Measurements from ENCODE around the gene PXK.
"Not testable (repeated sequence)": the region's sequence is repeated elsewhere in the genome, so short reads cannot be mapped to it uniquely, and the experiment has no call there.

PXK gene

DNA sequence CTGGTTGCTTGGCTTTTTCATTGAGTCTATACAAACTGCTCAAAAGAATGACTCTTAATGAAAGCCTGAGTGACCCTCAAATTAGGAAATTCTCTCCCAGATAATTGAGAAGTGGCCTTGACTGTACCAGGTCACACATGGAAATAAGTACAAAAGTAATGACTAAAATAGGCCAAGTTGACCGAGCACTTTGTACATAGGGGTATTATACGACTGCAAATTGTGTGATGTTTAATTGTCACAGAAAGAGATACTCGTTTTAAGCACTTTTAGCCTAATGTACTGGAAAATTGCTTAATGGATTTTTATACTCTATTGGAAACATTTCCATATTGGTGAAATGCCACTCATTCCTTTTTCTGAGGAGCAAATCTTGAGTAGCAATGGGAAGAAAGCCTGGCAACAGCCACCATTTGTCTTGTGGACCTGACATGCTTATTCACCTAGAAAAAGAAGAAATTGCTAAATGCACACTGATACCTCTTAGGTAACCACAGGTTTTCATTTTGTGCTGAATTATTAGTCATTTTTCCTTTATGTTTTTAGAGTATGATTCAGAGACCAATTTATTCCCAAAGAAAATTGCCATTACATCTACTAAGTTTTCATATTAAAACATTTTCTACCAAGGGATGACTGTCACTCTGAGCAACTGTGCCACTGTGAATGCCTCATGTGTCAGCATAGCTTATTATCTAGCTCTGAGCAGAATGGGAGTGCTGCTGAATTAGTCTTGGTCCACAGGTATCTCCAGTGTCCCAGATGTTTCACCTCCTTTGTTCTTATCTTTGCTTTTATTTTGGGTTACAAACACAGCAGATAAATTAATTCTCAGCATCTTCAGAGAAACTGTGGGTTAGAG lies 8.9 kb upstream of the PXK start:
- DNase-seq (ENCODE audit: low spot score), result no peak

DNA sequence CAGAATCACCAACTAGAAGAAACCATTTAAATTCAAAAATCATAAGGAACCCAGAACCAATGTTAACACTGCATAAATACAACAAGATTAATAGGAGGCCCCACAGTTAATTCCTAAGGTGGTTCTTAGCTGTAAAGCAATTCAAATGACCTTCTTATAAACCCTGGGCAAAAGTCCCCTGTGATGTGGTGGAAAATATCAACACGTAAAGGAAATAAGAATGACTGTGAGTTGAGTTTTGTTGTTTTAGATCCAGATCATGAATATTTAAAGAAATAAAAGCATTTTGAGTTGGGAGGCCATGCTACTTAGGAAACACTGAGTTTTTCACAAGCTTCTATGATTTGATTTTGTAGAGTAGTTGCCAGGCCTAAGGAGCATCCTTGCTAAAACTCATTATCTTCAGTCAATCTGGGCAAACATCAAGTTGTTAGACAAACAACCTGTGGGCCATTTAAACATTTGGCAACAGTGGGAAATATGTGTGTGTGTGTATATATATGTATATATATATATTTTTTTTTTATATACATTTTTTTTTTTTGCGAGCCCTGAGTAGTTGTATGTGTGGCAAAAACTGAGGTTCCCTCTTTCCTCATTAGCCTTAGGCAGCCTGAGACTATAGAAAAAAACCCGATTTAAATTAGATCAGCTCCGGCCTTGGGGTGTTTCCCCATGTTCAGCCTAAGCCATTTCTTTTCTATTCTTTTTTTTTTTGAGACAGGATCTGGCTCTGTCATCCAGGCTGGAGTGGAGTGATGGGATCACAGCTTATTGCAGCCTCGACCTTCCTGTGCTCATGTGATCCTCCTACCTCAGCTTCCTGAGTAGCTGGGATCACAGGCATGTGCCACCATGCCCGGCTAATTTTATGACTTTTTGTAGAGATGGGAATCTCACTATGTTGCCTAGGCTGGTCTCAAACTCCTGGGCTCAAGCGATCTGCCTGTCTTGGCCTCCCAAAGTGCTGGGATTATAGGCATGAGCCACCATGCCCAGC lies 8.0 kb upstream of the PXK start:
- DNase-seq (ENCODE audit: low spot score), result no peak

DNA sequence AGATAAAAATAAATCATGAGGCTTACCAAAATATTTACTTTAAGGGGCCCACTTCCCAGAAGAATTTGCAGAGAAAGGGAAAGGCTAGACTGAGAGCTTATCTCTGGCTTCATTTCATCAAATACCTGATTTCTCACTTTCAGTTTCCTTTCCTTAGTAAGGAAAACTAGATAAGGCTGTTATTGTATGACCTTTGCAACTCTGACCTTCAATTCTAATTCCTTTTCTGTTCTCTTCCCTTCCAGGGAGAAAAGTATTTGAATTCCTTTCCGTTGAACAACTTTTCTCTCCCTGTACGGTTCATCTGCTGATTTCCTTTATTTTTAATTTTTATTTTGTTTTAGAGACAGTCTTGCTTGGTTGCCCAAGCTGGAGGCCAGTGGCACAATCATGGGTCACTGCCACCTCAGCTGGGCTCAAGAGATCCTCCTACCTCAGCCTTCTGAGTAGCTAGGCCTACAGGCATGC lies 7.1 kb upstream of the PXK start:
- DNase-seq (ENCODE audit: low spot score), result no peak

DNA sequence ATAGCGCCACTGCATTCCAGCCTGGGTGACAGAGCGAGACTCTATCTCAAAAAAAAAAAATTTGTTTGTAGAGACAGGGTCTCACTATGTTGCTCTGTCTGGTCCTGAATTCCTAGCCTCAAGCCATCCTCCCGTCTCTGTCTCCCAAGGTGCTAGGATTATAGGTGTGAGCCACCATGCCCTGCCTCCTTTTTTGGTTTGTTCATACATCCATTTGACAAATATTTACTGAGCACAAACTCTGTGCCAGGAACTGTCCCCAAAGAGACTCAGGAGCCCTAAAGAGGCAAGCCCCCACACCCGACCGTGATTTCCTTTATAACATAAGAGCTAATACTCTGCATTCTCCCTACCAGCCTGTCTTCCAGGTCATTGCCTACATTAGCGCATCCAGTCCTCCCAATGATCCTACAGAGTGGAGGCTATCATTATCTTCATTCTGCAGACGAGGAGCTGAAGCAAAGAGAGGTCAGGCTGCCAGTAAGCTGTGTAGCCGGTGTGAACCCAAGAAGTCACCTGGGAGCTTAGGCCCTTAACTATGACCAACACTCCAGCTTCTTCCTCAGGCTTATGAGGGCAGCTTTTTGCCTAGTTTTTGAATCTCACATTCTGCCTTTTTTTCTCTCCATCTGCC lies 6.3 kb upstream of the PXK start:
- DNase-seq (ENCODE audit: low spot score), result no peak

DNA sequence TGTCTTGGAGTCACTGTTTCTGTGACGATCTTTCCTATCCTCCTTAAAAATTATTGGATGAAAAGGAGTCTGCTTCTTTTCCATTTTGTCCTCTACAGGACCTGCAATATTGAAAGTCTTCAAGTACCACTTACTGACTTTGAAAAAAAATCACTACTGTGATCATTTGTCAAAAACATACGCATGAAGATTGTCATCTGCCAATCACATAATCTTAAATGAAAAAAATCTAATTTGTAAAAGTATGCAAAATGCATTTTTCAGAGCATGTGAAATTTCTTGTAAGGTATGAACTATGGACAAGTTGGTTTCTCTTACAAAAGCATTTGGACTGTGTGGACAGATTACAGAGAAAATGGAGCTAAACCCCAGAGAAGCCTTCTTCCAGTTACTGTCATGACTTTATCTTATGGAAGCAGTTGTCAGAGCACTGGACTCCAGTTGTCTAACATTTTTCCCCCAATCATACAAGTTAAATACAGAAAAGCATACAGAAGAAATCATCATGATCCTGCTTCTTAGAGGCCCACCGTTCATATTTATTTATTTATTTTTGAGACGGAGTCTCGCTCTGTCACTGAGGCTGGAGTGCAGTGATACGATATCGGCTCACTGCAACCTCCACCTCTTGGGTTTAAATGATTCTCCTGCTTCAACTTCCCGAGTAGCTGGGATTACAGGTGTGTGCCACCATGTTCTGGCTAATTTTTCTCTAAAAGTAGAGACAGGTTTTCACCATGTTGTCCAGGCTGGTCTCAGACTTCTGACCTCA lies 3.4 kb upstream of the PXK start:
- DNase-seq (ENCODE audit: low spot score), result no peak

DNA sequence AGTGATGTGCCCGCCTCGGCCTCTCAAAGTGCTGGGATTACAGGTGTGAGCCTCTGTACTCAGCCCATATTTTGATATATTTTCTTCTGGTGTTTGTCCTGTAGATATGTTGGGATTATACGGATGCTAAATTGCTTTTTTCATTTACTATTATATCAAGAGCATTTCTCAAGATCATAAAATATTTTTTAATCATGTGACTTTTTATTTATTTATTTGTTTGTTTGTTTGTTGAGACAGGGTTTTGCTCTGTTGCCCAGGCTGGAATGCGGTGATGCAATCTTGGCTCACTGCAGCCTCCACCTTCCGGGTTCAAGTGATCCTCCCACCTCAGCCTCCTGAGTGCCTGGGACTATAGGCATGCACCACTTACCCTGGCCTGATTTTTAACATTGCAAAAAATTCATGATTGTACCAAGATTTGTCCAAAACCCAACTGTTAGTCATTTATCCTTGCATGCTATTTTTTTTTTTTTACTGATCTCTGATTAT lies 2.7 kb upstream of the PXK start:
- no peak for DNase-seq (ENCODE audit: low spot score)

DNA sequence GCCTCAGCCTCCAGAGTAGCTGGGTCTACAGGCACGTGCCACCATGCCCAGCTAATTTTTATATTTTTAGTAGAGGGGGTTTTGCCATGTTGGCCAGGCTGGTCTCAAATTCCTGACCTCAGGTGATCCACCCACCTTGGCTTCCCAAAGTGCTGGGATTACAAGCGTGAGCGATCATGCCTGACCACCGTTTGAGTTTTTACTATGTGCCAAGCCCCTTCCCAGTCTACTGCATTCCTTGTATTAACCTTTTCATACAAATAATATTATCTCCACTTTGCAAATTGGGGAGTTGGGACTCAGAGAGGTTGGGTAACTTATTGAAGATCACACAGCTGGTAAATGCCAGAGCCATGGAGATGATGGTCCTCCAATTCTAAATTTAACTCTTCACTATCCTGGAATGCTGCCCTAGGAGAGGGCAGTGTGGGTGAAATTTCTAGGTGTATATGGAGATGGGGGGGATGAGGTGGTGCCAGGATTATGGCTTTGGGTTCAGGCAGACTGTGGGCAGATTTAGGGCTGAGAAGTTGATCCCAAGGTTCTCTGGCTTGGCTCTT lies 1.0 kb upstream of the PXK start:
- no peak for DNase-seq (ENCODE audit: low spot score)

DNA sequence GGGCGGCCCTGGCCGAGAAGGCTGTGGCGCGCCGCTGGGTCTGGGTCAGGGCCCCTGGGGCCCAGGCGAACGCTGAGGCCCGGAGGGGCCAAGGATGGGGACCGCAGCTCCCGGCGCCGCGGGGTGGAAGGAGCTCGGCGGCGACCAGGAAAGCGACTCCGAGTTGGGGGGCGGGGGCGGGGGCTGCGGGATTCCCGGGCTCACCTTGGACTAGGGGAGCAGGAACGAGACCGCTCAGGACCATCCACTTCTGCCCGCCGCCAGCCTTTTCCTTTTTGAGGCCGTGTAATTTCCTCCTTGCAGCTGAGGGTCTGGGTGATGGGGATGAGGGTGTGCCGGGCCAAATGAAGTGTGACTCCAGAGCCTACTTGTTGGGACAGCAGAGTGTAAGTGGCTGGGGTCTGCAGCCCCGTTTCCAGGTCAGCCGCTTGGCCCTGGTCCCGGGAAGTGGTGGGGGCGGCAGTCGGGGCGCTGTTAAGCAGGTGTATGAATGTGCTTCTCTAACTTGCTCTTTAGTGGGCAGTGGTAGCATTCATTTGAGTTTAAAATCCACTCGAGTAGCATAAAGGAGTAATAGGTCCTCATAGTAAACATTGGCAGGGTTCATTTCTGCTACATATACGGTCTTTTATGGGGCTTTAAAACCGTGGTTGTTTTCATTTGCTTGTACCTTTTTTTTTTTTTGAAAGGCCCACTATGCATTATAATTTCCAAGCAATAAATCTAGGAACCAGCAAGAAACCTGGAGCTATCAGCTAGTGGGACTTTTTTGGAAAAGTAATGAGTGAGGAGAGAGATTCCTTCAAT lies 717 bp downstream of the PXK start:
- DNase-seq (ENCODE audit: low spot score), result peak; percentile 12

DNA sequence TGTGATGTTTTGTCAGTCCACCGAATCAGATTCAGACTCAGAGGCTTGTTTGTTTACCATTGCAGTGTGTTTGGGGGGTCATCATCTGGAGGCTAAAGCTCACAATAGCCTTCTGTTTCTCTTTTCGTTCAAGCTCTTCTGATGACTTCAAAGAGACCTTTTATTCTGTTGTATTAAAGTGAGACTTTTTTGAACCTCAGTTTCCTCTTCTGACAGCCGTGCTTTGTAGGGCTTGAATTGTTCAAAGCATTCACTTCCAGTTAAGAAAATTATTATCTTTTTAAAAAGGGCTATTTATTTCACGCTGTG lies 1.3 kb downstream of the PXK start:
- DNase-seq (ENCODE audit: low spot score), result no peak

DNA sequence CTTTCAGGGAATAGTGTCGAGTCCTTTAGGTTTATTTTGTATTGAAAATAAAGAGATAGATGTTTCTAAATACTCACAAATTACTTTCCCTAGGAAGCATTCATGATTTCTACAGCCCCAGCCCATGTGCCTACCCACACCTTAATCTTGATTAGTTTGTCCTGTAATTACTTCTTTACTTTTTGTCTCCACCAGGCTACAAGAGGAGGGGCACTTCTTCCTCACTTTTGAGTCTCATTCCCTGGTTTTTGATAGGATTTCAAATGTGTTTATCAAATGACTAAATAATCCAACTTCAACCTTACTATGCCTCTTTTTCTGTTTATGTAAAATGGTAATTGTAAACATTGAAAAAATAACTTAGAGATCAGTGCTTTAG lies 1.8 kb downstream of the PXK start:
- no peak for DNase-seq (ENCODE audit: low spot score)

DNA sequence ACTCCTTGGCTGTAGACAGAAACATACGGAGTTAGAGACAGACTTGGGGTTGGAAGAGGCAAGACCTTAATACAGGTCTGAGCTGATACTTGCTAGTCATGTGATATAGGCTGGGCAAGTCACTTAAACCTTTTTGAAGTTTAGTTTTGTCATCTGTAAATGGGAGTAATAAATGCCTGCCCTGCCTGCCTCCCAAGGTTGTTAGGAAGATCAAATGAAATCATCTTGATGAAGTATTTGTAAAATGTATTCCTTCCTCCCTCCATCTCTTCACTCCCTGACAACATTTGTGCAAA lies 2.9 kb downstream of the PXK start:
- DNase-seq (ENCODE audit: low spot score), result no peak

DNA sequence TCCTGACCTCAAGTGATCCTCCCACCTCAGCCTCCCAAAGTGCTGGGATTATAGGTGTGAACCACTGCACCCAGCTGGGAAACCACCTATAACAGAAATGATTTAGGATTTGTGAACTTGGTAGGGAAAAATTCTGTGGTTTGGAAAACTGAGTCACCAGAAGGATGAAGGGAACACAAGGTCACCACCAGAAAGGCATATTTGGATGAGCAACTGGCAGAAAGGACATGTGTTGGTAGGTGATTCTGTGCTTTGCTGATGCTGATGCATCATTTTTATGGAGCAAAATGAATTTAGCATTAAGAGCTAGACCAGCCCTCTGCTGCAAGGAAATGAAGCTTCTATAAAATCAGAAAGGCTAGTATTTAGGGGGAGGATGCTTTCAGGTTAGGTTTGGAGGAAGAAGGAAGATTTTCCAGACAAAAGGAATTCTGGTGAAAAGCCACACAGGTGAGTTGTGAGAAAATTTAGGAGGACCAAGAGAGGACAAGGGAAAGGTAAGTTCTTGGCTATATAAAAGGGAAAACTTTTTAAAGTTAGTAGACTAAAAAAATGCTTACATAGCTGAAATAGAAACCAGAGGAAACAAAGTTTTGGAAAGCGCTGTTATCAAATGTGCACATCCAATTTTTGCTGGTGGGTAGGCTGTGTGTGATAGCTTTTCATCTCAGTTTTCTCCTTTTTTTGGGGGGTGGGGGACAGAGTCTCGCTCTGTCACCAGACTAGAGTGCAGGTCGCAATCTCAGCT lies 3.6 kb downstream of the PXK start:
- DNase-seq (ENCODE audit: low spot score), result no peak

DNA sequence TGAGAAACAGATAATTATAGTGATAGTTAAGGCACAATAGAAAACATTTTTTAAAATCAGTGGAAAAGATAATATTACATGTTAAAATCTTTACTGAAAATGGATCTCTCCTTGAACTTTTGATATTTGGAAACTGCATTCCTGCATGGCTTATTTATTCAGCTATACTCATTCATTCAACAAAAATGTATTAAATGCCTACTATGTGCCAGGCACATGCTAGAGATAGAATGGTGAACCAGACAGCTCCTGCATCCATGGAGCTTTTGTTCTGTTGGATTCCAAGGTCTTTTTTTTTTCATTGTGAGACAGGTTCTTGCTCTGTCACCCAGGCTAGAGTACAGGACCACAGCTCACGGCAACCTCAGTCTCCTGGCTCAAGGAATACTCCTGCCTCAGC lies 4.5 kb downstream of the PXK start:
- no peak for DNase-seq (ENCODE audit: low spot score)

DNA sequence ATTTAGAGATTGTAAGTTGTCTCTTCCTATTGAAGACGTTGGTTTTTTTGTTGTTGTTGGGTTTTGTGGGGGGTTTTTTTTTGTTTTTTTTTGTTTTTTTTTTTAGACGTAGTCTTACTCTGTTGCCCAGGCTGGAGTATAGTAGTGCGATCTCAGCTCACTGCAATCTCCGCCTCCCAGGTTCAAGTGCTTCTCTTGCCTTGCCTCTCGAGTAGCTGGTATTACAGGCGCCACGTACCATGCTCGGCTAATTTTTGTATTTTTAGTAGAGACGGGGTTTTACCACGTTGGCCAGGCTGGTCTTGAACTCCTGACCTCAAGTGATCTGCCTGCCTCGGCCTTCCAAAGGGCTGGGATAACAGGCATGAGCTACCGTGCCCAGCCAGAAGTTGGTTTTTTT lies 6.5 kb downstream of the PXK start:
- not testable (repeated sequence) for DNase-seq (ENCODE audit: low spot score)

DNA sequence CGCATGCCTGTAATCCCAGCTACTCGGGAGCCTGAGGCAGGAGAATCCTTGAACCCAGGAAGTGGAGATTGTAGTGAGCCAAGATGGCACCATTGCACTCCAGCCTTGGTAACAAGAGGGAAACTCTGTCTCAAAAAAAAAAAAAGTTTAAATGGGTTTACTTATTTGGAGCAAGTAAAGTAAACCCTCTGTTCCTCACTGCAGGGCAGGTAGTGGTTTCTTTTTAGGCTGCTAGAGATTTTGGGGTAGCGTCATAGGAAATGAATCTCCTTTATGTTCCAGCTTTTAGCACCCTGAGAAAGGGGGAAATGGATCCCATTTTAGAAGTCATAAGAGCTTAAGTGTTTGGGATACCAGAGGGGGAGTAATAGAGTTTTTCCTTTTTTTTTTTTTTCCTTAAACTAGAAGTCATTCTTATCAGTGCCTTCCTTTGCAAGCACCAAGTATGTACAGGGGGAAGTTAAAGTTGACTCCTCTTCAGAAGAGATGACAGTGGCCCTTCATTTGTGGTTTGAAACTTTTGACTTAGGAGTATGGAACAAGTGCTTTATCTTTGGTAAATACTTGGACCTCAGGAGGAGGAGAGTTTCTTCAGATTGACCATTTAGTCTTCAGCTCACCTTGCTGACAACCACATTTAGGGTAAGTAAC lies 8.0 kb downstream of the PXK start:
- no peak for DNase-seq (ENCODE audit: low spot score)

DNA sequence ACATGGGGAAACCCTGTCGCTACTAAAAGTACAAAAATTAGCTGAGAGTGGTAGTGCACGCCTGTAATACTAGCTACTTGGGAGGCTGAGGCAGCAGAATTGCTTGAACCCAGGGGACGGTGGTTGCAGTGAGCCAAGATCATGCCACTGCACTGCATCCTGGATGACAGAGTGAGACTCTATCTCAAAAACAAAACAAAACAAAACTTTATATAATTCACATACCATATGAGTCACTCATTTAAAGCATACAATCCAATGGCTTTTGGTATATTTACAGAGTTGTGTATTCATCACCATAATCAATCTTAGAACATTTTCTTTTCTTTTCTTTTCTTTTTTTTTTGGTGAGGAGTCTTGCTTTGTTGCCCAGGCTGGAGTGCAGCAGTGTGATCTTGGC lies 8.7 kb downstream of the PXK start:
- no peak for DNase-seq (ENCODE audit: low spot score)

DNA sequence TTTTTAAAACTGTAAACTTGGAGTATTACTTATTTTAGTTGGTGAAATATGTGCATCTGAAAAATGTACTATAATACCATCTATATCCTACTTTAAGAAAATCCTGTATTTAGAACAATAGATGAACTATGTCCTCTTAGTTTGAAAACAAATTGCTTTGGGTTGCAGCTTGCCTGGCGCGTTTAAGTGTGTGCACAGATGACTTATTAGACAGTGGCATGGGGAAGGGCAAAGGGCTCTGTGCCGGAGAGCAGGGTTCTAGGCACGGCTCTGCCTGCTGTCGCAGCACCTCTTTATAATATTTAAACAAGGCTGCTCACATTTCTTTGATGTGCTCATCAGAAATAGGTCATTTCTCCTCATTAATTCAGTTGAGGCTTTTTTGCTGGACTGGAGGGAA lies 10.0 kb downstream of the PXK start:
- DNase-seq (ENCODE audit: low spot score), result no peak

DNA sequence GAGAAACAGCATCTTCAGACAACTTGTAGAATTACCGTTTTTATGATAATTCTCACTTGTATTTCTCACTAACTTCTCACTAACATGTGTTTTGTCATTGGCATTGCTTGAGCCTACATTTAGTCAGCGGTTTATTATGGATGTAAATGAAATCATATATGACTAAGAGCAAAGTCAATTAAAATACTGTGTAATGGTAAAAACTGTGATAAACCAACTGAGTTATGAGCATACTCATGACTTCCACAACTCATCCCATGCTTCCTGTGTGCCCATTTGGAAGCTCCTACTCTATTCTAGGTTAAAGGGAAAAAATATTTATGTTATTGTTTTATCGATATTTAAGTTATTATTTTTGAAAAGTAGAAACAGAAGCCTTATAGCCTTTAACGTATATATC lies 12.8 kb downstream of the PXK start:
- no peak for DNase-seq (ENCODE audit: low spot score)

DNA sequence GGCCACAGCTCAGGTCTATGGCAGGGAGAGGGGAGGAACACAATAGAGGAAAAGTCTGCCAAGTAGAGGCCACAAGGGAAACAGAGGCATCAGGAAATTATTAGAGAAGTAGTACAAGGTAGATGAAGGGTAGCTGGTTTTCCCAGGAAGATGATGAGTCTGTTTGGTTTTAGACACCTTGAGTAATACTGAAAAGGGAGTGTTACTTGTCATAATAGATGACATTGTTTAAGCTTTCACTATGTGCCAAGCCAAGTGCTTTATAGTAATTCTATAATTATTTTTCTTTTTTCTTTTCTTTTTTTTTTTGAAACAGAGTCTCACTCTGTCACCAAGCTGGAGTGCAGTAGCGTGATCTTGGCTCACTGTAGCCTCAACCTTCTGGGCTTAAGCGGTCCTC lies 13.7 kb downstream of the PXK start:
- no peak for DNase-seq (ENCODE audit: low spot score)
